ENCODE data around the gene BRMS1. TPM values are rescaled to one million over a fixed set of nuclear protein-coding genes. Genes with fewer than 3 reads are reported as not detected.

Gene BRMS1
- total RNA-seq, 1 experiment from 2014 or later = 123 TPM

DNA sequence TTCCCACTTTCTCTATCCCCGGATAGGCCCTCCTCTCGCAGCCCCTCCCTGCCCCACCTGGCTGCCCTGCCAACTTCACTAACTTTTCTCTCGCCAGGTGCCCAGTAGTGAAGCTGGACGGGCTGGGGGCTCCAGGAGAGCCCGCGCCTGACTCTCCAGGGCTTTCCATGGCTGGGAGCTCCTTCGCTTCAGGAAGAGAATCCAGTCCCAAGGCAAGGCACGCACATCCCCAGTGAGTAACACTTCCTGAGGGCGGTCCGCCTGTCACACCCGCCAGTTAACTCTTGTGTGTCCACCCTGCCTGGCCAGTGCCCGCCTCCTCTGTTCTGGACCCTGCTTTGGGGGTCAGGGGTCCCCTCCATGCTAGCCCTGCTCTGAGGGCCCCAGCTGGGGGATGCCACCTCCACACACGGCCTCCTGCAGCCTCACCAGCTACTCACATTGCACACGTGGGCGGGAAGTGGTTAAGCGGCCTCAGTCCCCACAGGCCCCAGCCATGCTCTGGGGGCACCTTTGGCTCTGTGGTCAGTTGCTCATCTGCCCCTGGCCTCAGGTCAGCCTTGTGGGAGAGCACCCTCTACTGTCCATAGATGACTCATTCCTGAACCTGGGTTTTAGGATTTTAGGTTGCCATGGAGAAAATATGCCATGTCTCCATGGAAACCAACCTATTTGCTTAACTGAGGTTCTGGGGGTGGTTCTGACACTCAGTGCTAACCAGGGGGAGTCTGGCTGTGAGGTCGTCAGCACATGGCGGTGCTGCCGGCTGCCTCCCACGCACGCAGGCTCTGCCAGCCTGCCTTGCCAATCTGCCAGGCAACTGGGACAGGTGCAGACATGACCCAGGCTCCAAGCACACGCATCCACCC, 8.4 kb downstream of the BRMS1 start, which contains the start of gene RIN1:
TSS of gene RIN1 (minus strand) at position 201 of the 869 bp plus-strand sequence. CDS start at position 169, 32 bp downstream.
- Histone ChIP-seq H3K4me2 (ENCODE audit: low read length) (peak within 1 kb of the TSS; percentile 96), H2AFZ (ENCODE audit: low read length) (0 out of 2 replicates have a peak within 1 kb of the TSS, but pooled peaks have one; percentile 14), H3K27ac (ENCODE audit: low read length) (peak within 1 kb of the TSS; percentile 96), H3K9ac (ENCODE audit: low read length) (peak within 1 kb of the TSS; percentile 96), H3K9me2 (replicated peaks; ENCODE audit: low read length) (no peaks in the 10 kb centered on the region), H3F3A (ENCODE audit: low read length, unreplicated experiment) (peaks cover 7% of the 10 kb centered on the region), H3K4me3 (ENCODE audit: low read length) (peak within 1 kb of the TSS; percentile 81), H3K9me3 (ENCODE audit: low read length) (no peaks in the 10 kb centered on the region), H3K4me1 (ENCODE audit: insufficient read depth, low read length) (peaks cover 31% of the 10 kb centered on the region), H3K36me3 (ENCODE audit: low read depth, low read length) (peaks cover 31% of the 10 kb centered on the region; the same call in 1 of the 2 replicates), H4K20me1 (ENCODE audit: low read length) (no peaks in the 10 kb centered on the region), H3K27me3 (ENCODE audit: low read length) (no peaks in the 10 kb centered on the region), H3K79me2 (ENCODE audit: low read length) (peaks cover 17% of the 10 kb centered on the region)
- DNase-seq (peak; percentile 95), ATAC-seq (peak; percentile 80)
- POLR2A ChIA-PET (ENCODE audit: unreplicated experiment) = interaction anchor here (0.6 to 1.9 kb wide), 3 partner anchors 24 to 985 kb away, joined by 3 to 16 read pairs (median 11); partner anchors contain the start of gene YIF1A
- no TSS peak for BruUV-seq (replicated peaks)
- TF ChIP-seq EZH2phosphoT487 (IDR thresholded peaks at IDR 0.05; ENCODE audit: borderline replicate concordance, low read length) = peak; percentile 96
- TF ChIP-seq, protein P1, sequence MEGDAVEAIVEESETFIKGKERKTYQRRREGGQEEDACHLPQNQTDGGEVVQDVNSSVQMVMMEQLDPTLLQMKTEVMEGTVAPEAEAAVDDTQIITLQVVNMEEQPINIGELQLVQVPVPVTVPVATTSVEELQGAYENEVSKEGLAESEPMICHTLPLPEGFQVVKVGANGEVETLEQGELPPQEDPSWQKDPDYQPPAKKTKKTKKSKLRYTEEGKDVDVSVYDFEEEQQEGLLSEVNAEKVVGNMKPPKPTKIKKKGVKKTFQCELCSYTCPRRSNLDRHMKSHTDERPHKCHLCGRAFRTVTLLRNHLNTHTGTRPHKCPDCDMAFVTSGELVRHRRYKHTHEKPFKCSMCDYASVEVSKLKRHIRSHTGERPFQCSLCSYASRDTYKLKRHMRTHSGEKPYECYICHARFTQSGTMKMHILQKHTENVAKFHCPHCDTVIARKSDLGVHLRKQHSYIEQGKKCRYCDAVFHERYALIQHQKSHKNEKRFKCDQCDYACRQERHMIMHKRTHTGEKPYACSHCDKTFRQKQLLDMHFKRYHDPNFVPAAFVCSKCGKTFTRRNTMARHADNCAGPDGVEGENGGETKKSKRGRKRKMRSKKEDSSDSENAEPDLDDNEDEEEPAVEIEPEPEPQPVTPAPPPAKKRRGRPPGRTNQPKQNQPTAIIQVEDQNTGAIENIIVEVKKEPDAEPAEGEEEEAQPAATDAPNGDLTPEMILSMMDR (conservative IDR thresholded peaks at IDR 0.05; ENCODE audit: low read depth, low read length) = peak; percentile 44
- TF ChIP-seq EZH2 (IDR thresholded peaks at IDR 0.05; ENCODE audit: low read length, unreplicated experiment) = no peak
- CTCF ChIA-PET = interaction anchor here (0.6 to 2.6 kb wide), 6 partner anchors 9 to 78 kb away, joined by 3 to 21 read pairs (median 4); partner anchors contain the start of genes BRMS1 and YIF1A
- intact Hi-C loops (cut with micrococcal nuclease) = no loop called here

DNA sequence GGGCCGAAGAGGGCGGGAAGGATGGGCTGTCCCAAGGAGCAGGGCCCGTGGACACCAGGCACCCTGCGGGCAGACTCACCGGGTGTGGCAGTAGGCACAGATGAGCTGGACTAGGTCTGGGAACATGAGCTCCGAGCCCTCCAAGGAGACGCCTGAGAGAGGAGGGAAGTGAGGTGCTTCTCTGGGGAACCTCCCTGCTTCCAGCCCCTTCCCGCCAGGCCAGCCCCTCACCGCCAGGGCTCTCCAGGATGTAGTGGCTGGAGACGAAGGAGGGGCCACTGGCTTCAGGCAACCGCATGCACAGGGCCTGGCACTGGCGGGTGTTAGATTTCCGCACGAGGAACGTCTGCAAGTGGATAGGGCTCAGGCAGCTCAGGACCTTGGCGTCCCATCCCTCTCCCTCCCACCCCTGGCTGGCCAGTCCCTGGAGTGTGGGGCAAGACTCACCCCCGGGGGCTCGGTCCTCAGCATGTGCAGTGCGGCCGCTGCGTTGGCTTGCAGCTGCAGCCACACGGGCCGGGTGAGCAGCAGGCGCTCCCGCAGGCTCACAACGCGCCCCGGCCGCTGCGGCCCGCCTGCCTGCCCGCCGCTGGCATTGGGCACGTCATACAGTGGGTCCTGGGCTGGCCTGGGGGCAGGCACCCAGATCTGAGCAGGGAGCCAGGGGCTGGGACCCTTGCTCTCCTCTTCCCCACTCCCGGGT, 9.2 kb downstream of the BRMS1 start:
- CTCF ChIA-PET = interaction anchor here (0.6 to 2.6 kb wide), 6 partner anchors 9 to 77 kb away, joined by 3 to 21 read pairs (median 4); partner anchors contain the start of genes BRMS1 and YIF1A
- POLR2A ChIA-PET (ENCODE audit: unreplicated experiment) = interaction anchor here (0.6 to 1.9 kb wide), 5 partner anchors 8 to 985 kb away, joined by 3 to 16 read pairs (median 3); partner anchors contain the start of gene YIF1A
- TSS peak; percentile 25 for BruUV-seq (replicated peaks)
- no peak for TF ChIP-seq EZH2 (IDR thresholded peaks at IDR 0.05; ENCODE audit: low read length, unreplicated experiment)
- TF ChIP-seq EZH2phosphoT487 (IDR thresholded peaks at IDR 0.05; ENCODE audit: borderline replicate concordance, low read length) = no peak
- TF ChIP-seq, protein P1 (conservative IDR thresholded peaks at IDR 0.05; ENCODE audit: low read depth, low read length) = no peak
- H3K27ac ChIP-seq (ENCODE audit: low read length) = peak overlapping the region; percentile 96
- H3K9me3 ChIP-seq (ENCODE audit: low read length) = no peaks in the 10 kb centered on the region
- peaks cover 27% of the 10 kb centered on the region; the same call in 1 of the 2 replicates for H3K36me3 ChIP-seq (ENCODE audit: low read depth, low read length)
- H3K4me2 ChIP-seq (ENCODE audit: low read length) = peak overlapping the region; percentile 96
- peaks cover 7% of the 10 kb centered on the region for H3F3A ChIP-seq (ENCODE audit: low read length, unreplicated experiment)
- 0 out of 2 replicates have a peak overlapping the region, but pooled peaks have one; percentile 14 for H2AFZ ChIP-seq (ENCODE audit: low read length)
- no peaks in the 10 kb centered on the region for H4K20me1 ChIP-seq (ENCODE audit: low read length)
- peaks cover 31% of the 10 kb centered on the region for H3K4me1 ChIP-seq (ENCODE audit: insufficient read depth, low read length)
- H3K9me2 ChIP-seq (replicated peaks; ENCODE audit: low read length) = no peaks in the 10 kb centered on the region
- intact Hi-C loops (cut with micrococcal nuclease) = no loop called here
- peaks cover 17% of the 10 kb centered on the region for H3K79me2 ChIP-seq (ENCODE audit: low read length)
- no peaks in the 10 kb centered on the region for H3K27me3 ChIP-seq (ENCODE audit: low read length)
- DNase-seq (peak; percentile 58), ATAC-seq (peak; percentile 31)
- H3K9ac ChIP-seq (ENCODE audit: low read length) = peak overlapping the region; percentile 96
- H3K4me3 ChIP-seq (ENCODE audit: low read length) = peak overlapping the region; percentile 81

Measured in PC-3 (cell line).